Non-pigmented ciliary epithelial cell (primary cell): Measurements from ENCODE around the gene SDR39U1.

ENCODE experiments used
- DNase-seq: peaks from one replicate; pipeline ENCODE4 v3.0.0-alpha.2; 2010; ENCODE audit warnings: low read depth

The SDR39U1 gene

GRCh38 chr14:24409192-24409591 lies 33.4 kb downstream of the SDR39U1 start:
- DNase-seq, result no peak

GRCh38 chr14:24408764-24409163 lies 33.8 kb downstream of the SDR39U1 start:
- DNase-seq, result no peak

GRCh38 chr14:24407608-24408325 lies 34.8 kb downstream of the SDR39U1 start:
- DNase-seq, result no peak

GRCh38 chr14:24406416-24406815 lies 36.2 kb downstream of the SDR39U1 start:
- no peak for DNase-seq

- DNase-seq, result no peak
Observed at GRCh38 chr14:24404814-24405213, 37.8 kb downstream of the SDR39U1 start.

GRCh38 chr14:24403294-24403998 lies 39.1 kb downstream of the SDR39U1 start:
- DNase-seq, result no peak

GRCh38 chr14:24401810-24402702 lies 40.5 kb downstream of the SDR39U1 start:
- DNase-seq, result no peak

GRCh38 chr14:24399999-24400718 lies 42.4 kb downstream of the SDR39U1 start:
- no peak for DNase-seq

- no peak for DNase-seq
Observed at GRCh38 chr14:24399447-24399822, 43.1 kb downstream of the SDR39U1 start.

GRCh38 chr14:24398653-24399446 lies 43.7 kb downstream of the SDR39U1 start, which contains the start of gene NYNRIN:
TSS of gene NYNRIN (plus strand) at chr14:24399003. CDS start at chr14:24399247, 244 bp downstream.
- DNase-seq, result no peak

GRCh38 chr14:24398293-24398652 lies 44.3 kb downstream of the SDR39U1 start:
- DNase-seq, result no peak

- DNase-seq, result no peak
Observed at GRCh38 chr14:24397639-24398292, 44.8 kb downstream of the SDR39U1 start.

- no peak for DNase-seq
Observed at GRCh38 chr14:24395609-24396582, 46.7 kb downstream of the SDR39U1 start.

GRCh38 chr14:24394275-24394674 lies 48.3 kb downstream of the SDR39U1 start:
- DNase-seq, result no peak

- peak; percentile 41 for DNase-seq
Observed at GRCh38 chr14:24392325-24393091, 50.1 kb downstream of the SDR39U1 start.

- no peak for DNase-seq
Observed at GRCh38 chr14:24390701-24391468, 51.7 kb downstream of the SDR39U1 start.
